Measurements from ENCODE around the gene GNPTG.

GNPTG gene

GRCh38 chr16:1325673-1326371, 25.9 kb upstream of the GNPTG start:
- Histone ChIP-seq H2BK12ac (ENCODE audit: low read length) (no peak overlapping the region), H3K27ac (ENCODE audit: low read depth, low read length) (no peak overlapping the region), H3K9me3 (ENCODE audit: insufficient read depth, low read depth, low read length) (peaks cover 4% of the 10 kb centered on the region), H3K36me3 (ENCODE audit: control insufficient read depth in 1 of 2, insufficient read depth in 2 of 2, low read length in 2 of 2) (peaks cover 43% of the 10 kb centered on the region in 2 experiments), H4K12ac (ENCODE audit: low read depth, low read length) (no peak overlapping the region), H3K4ac (ENCODE audit: low read depth, low read length) (no peak overlapping the region), H2BK120ac (ENCODE audit: insufficient read depth, low read length, poor library complexity) (no peak overlapping the region), H4K91ac (ENCODE audit: low read depth, low read length) (no peak overlapping the region), H3K4me1 (ENCODE audit: control insufficient read depth in 1 of 2, insufficient read depth in 2 of 2, low read length in 2 of 2) (no peaks in the 10 kb centered on the region), H2BK5ac (ENCODE audit: low read depth, low read length, poor library complexity) (no peak overlapping the region), H2AFZ (ENCODE audit: insufficient read depth, low read length, poor library complexity) (no peak overlapping the region), H2AK5ac (ENCODE audit: low read length) (no peak overlapping the region), H3K23ac (ENCODE audit: low read length) (no peak overlapping the region), H3K9ac (ENCODE audit: low read length) (no peak overlapping the region), H3K79me2 (ENCODE audit: control insufficient read depth, insufficient read depth, low read length, poor library complexity) (no peaks in the 10 kb centered on the region), H3K4me3 (ENCODE audit: low read depth, low read length) (no peak overlapping the region), H3K4me2 (ENCODE audit: low read length) (no peak overlapping the region), H4K8ac (ENCODE audit: low read depth, low read length) (no peak overlapping the region), H3K27me3 (ENCODE audit: insufficient read depth, low read length) (no peaks in the 10 kb centered on the region), H3K18ac (ENCODE audit: low read length) (no peak overlapping the region), H3K79me1 (ENCODE audit: low read length) (no peaks in the 10 kb centered on the region), H3K14ac (ENCODE audit: low read length) (no peak overlapping the region)
- no peak for DNase-seq
- no CpG with 5 or more reads among the region's 20 CpGs for WGBS (ENCODE audit: extremely low coverage, insufficient coverage, insufficient read length)

- Histone ChIP-seq H3K79me1 (ENCODE audit: low read length) (peaks cover 2% of the 10 kb centered on the region), H4K91ac (ENCODE audit: low read depth, low read length) (no peak overlapping the region), H3K27ac (ENCODE audit: low read depth, low read length) (no peak overlapping the region), H4K8ac (ENCODE audit: low read depth, low read length) (no peak overlapping the region), H3K9ac (ENCODE audit: low read length) (no peak overlapping the region), H3K4me2 (ENCODE audit: low read length) (no peak overlapping the region), H3K27me3 (ENCODE audit: insufficient read depth, low read length) (no peaks in the 10 kb centered on the region), H2AFZ (ENCODE audit: insufficient read depth, low read length, poor library complexity) (no peak overlapping the region), H2AK5ac (ENCODE audit: low read length) (no peak overlapping the region), H3K23ac (ENCODE audit: low read length) (no peak overlapping the region), H2BK5ac (ENCODE audit: low read depth, low read length, poor library complexity) (no peak overlapping the region), H4K12ac (ENCODE audit: low read depth, low read length) (no peak overlapping the region), H3K14ac (ENCODE audit: low read length) (no peak overlapping the region), H3K36me3 (ENCODE audit: control insufficient read depth in 1 of 2, insufficient read depth in 2 of 2, low read length in 2 of 2) (peaks cover 37% of the 10 kb centered on the region in 2 experiments), H3K4me1 (ENCODE audit: control insufficient read depth in 1 of 2, insufficient read depth in 2 of 2, low read length in 2 of 2) (peaks cover 3 to 4% of the 10 kb centered on the region in 2 experiments), H3K79me2 (ENCODE audit: control insufficient read depth, insufficient read depth, low read length, poor library complexity) (no peaks in the 10 kb centered on the region), H3K9me3 (ENCODE audit: insufficient read depth, low read depth, low read length) (peaks cover 4% of the 10 kb centered on the region), H3K18ac (ENCODE audit: low read length) (no peak overlapping the region), H3K4me3 (ENCODE audit: low read depth, low read length) (no peak overlapping the region), H3K4ac (ENCODE audit: low read depth, low read length) (no peak overlapping the region), H2BK120ac (ENCODE audit: insufficient read depth, low read length, poor library complexity) (no peak overlapping the region), H2BK12ac (ENCODE audit: low read length) (no peak overlapping the region)
- no CpG with 5 or more reads among the region's 17 CpGs for WGBS (ENCODE audit: extremely low coverage, insufficient coverage, insufficient read length)
- DNase-seq: no peak
Measured at GRCh38 chr16:1326391-1326790, 25.3 kb upstream of the GNPTG start.

GRCh38 chr16:1326946-1327618, 24.6 kb upstream of the GNPTG start:
- Histone ChIP-seq H3K9ac (ENCODE audit: low read length) (no peak overlapping the region), H4K12ac (ENCODE audit: low read depth, low read length) (no peak overlapping the region), H4K91ac (ENCODE audit: low read depth, low read length) (no peak overlapping the region), H3K23ac (ENCODE audit: low read length) (no peak overlapping the region), H3K18ac (ENCODE audit: low read length) (no peak overlapping the region), H3K4me1 (ENCODE audit: control insufficient read depth in 1 of 2, insufficient read depth in 2 of 2, low read length in 2 of 2) (peaks cover 10 to 11% of the 10 kb centered on the region in 2 experiments), H2BK120ac (ENCODE audit: insufficient read depth, low read length, poor library complexity) (no peak overlapping the region), H3K4me3 (ENCODE audit: low read depth, low read length) (no peak overlapping the region), H3K36me3 (ENCODE audit: control insufficient read depth in 1 of 2, insufficient read depth in 2 of 2, low read length in 2 of 2) (peaks cover 31% of the 10 kb centered on the region in 2 experiments), H2BK5ac (ENCODE audit: low read depth, low read length, poor library complexity) (no peak overlapping the region), H4K8ac (ENCODE audit: low read depth, low read length) (no peak overlapping the region), H2AK5ac (ENCODE audit: low read length) (no peak overlapping the region), H2AFZ (ENCODE audit: insufficient read depth, low read length, poor library complexity) (no peak overlapping the region), H3K79me2 (ENCODE audit: control insufficient read depth, insufficient read depth, low read length, poor library complexity) (no peaks in the 10 kb centered on the region), H3K4me2 (ENCODE audit: low read length) (no peak overlapping the region), H3K4ac (ENCODE audit: low read depth, low read length) (no peak overlapping the region), H3K27ac (ENCODE audit: low read depth, low read length) (no peak overlapping the region), H3K79me1 (ENCODE audit: low read length) (peaks cover 5% of the 10 kb centered on the region), H3K9me3 (ENCODE audit: insufficient read depth, low read depth, low read length) (peaks cover 4% of the 10 kb centered on the region), H3K14ac (ENCODE audit: low read length) (no peak overlapping the region), H3K27me3 (ENCODE audit: insufficient read depth, low read length) (no peaks in the 10 kb centered on the region), H2BK12ac (ENCODE audit: low read length) (no peak overlapping the region)
- no peak for DNase-seq
- no CpG with 5 or more reads among the region's 17 CpGs for WGBS (ENCODE audit: extremely low coverage, insufficient coverage, insufficient read length)

- Histone ChIP-seq H3K14ac (ENCODE audit: low read length) (no peak overlapping the region), H2AK5ac (ENCODE audit: low read length) (no peak overlapping the region), H3K4ac (ENCODE audit: low read depth, low read length) (no peak overlapping the region), H4K12ac (ENCODE audit: low read depth, low read length) (no peak overlapping the region), H3K4me3 (ENCODE audit: low read depth, low read length) (no peak overlapping the region), H3K4me1 (ENCODE audit: control insufficient read depth in 1 of 2, insufficient read depth in 2 of 2, low read length in 2 of 2) (peaks cover 15 to 16% of the 10 kb centered on the region in 2 experiments), H3K27me3 (ENCODE audit: insufficient read depth, low read length) (peaks cover 3% of the 10 kb centered on the region), H3K9ac (ENCODE audit: low read length) (no peak overlapping the region), H3K36me3 (ENCODE audit: control insufficient read depth in 1 of 2, insufficient read depth in 2 of 2, low read length in 2 of 2) (peaks cover 28% of the 10 kb centered on the region in 2 experiments), H2BK5ac (ENCODE audit: low read depth, low read length, poor library complexity) (no peak overlapping the region), H3K23ac (ENCODE audit: low read length) (no peak overlapping the region), H4K8ac (ENCODE audit: low read depth, low read length) (no peak overlapping the region), H3K27ac (ENCODE audit: low read depth, low read length) (no peak overlapping the region), H3K9me3 (ENCODE audit: insufficient read depth, low read depth, low read length) (peaks cover 4% of the 10 kb centered on the region), H2AFZ (ENCODE audit: insufficient read depth, low read length, poor library complexity) (no peak overlapping the region), H4K91ac (ENCODE audit: low read depth, low read length) (no peak overlapping the region), H2BK12ac (ENCODE audit: low read length) (no peak overlapping the region), H3K79me1 (ENCODE audit: low read length) (peaks cover 9% of the 10 kb centered on the region), H3K4me2 (ENCODE audit: low read length) (no peak overlapping the region), H2BK120ac (ENCODE audit: insufficient read depth, low read length, poor library complexity) (no peak overlapping the region), H3K79me2 (ENCODE audit: control insufficient read depth, insufficient read depth, low read length, poor library complexity) (no peaks in the 10 kb centered on the region), H3K18ac (ENCODE audit: low read length) (no peak overlapping the region)
- DNase-seq: no peak
- WGBS (ENCODE audit: extremely low coverage, insufficient coverage, insufficient read length): no CpG with 5 or more reads among the region's 5 CpGs
Measured at GRCh38 chr16:1327619-1327947, 24.1 kb upstream of the GNPTG start.
